ENCODE results near the gene HOXD8.

Gene HOXD8

GRCh38 chr2:176147800-176148496, 18.4 kb downstream of the HOXD8 start:
- DNase-seq, result no peak

- no peak for DNase-seq
Observed at GRCh38 chr2:176148751-176149421, 19.4 kb downstream of the HOXD8 start.

GRCh38 chr2:176149481-176149938, 20.0 kb downstream of the HOXD8 start:
- DNase-seq, result no peak

GRCh38 chr2:176149939-176150583, 20.6 kb downstream of the HOXD8 start:
- no peak for DNase-seq

- no peak for DNase-seq
Observed at GRCh38 chr2:176150584-176151441, 21.3 kb downstream of the HOXD8 start.

GRCh38 chr2:176151442-176152287, 22.2 kb downstream of the HOXD8 start, which contains the start of gene HOXD4:
Gene HOXD4 (plus strand): TSS chr2:176151550. CDS start chr2:176151634, 84 bp downstream.
- DNase-seq, result no peak

GRCh38 chr2:176152350-176153181, 23.1 kb downstream of the HOXD8 start:
- DNase-seq, result no peak

- no peak for DNase-seq
Observed at GRCh38 chr2:176154576-176155252, 25.2 kb downstream of the HOXD8 start.

GRCh38 chr2:176155356-176156044, 26.0 kb downstream of the HOXD8 start:
- no peak for DNase-seq

- DNase-seq, result no peak
Observed at GRCh38 chr2:176156301-176156806, 26.8 kb downstream of the HOXD8 start.

- DNase-seq, result no peak
Observed at GRCh38 chr2:176156807-176157498, 27.4 kb downstream of the HOXD8 start, which contains the start of gene HOXD3. Gene HOXD3 (plus strand): TSS chr2:176157307. CDS start chr2:176169115, 11,808 bp downstream.

- DNase-seq, result no peak
Observed at GRCh38 chr2:176157499-176158185, 28.1 kb downstream of the HOXD8 start.

- DNase-seq, result no peak
Observed at GRCh38 chr2:176158186-176158591, 28.7 kb downstream of the HOXD8 start.

- DNase-seq, result no peak
Observed at GRCh38 chr2:176158855-176159662, 29.6 kb downstream of the HOXD8 start.

GRCh38 chr2:176159663-176160250, 30.3 kb downstream of the HOXD8 start:
- no peak for DNase-seq

- no peak for DNase-seq
Observed at GRCh38 chr2:176160251-176160985, 30.9 kb downstream of the HOXD8 start.

Measured in activated CD4-positive, CD25-positive, alpha-beta regulatory T cell treated with anti-CD3 and anti-CD28 coated beads, Interleukin-2, amount 50 U/mL, for 72 hours (primary cell).